HG02763 (cell line): ENCODE results near the gene TBC1D5.
"Not testable (repeated sequence)": the region's sequence is repeated elsewhere in the genome, so short reads cannot be mapped to it uniquely, and the experiment has no call there.

ENCODE experiments used
- ATAC-seq: cut with Tn5 transposase; IDR thresholded peaks from one replicate; pipeline ENCODE4 v1.9.1; 2021; ENCODE audit warnings: mild to moderate bottlenecking, moderate library complexity; ENCODE audit not compliant: unreplicated experiment

Gene TBC1D5

GRCh38 chr3:17153209-17153608, 589.2 kb downstream of the TBC1D5 start:
- no peak for ATAC-seq

- ATAC-seq = peak; percentile 96
Measured at GRCh38 chr3:17151598-17152373, 590.6 kb downstream of the TBC1D5 start.

DNA sequence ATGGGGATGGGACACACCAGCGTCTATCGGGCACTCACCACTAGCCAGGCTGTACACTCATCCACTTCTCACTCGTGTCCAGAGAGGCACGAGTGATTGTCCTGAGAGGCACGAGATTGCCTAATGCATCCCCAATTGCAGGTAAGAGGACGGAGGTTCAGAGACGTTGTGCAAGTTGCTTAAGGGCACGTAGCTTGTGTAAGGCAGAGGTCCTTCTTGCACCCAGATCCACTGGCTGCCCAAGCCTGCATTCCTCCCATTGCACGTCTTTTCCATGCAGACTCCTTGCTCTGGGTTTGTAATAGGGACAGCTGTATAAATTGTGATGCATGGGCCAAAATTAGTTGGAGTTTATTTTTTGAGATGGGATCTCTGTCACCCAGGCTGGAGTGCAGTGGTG, 593.4 kb downstream of the TBC1D5 start:
- ATAC-seq = no peak

- no peak for ATAC-seq
Measured at GRCh38 chr3:17144665-17144993, 597.8 kb downstream of the TBC1D5 start.

DNA sequence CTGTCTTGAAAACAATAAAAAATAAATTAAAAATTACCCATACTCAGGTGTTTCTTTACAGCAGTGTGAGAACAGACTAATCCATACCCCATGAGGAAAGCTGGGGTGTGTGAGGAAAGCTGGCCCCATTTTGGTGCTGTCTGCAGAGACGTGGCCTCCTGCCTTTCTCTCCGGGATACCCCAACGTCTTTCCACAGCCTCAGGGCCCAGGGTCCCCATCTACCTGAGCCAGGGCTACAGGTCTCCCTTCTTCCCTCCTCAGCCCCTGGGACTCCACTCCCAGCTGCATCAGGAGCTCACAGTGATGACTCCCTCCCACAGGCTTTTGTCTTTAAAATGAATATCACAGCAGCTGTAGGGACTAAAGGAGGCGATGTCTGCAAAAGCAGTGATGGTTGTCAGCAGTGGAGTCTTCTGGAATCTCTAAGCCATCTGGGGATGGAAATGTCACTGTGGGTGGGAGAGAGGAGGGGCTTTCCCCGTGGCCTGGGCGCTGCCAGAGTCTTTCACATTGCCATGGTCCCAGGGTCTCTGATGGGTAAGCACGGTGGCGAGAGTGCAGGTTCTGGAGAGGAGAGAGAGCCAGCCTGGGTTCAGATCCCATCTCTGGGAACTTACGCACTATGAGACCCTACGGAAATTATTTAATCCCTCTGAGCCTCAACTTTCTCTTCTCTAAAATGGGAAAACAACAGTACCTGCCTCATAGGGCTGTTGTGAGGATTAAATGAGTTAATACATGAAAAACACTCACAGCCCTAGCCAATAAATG, 598.4 kb downstream of the TBC1D5 start:
- ATAC-seq = no peak

GRCh38 chr3:17142516-17142915, 599.9 kb downstream of the TBC1D5 start:
- ATAC-seq = no peak

DNA sequence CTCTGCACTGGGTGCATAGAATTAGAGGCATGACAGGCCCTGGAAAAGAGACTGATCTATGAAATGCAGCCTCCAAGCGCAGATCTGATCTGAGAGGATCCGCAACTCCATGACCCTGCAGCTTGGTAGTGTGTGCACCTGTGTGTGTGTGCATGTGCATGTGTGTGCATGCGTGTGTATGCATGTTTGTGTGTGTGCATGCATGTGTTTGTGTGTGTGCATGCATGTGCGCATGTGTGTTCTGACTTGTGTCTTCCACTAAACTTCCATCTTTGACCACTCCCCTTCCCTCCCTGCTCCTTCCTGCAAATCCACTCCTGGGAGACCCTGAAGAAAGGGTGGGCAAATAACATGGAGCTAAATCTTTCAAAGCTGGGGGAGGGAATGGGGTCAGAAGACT, 600.7 kb downstream of the TBC1D5 start:
- ATAC-seq = no peak

DNA sequence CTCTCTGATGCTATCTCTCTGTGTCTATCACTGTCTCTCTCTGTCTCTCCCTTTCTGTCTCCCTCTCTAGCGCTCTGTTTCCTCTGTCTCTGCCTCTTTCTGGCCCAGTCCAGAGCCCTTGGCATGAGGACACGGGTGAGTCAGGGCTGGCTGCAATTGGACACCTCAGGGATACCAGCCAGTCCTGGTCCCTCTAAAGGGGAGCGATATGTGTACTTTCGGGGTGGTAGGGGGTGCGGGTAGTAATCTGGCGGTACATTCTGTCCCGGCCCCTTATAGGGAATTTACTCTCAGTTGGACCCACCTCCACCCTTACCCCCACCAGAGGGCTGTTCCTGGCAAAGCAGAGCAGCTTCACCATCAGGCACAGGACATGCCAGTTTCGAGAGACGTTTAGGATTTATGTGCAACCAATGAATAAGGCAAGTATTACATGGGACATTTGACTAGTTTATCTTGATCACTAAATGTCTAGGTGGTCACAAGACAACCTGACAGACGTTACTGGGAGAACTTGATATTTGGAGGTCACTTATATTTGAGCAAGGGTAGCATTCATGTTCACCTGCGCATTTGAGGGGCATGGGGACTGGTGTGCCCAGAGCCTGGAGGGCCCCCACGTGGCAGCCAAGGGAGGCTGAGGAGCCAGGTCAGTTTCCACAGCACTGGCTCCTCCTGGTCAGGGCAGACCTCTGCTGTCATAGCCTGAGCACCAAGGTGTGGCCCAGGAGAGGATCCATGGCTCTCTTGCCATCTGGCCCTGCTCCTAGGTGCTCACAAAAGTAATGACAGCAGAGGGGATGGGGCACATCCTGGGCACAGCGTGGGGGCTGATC, 601.5 kb downstream of the TBC1D5 start:
- no peak for ATAC-seq

DNA sequence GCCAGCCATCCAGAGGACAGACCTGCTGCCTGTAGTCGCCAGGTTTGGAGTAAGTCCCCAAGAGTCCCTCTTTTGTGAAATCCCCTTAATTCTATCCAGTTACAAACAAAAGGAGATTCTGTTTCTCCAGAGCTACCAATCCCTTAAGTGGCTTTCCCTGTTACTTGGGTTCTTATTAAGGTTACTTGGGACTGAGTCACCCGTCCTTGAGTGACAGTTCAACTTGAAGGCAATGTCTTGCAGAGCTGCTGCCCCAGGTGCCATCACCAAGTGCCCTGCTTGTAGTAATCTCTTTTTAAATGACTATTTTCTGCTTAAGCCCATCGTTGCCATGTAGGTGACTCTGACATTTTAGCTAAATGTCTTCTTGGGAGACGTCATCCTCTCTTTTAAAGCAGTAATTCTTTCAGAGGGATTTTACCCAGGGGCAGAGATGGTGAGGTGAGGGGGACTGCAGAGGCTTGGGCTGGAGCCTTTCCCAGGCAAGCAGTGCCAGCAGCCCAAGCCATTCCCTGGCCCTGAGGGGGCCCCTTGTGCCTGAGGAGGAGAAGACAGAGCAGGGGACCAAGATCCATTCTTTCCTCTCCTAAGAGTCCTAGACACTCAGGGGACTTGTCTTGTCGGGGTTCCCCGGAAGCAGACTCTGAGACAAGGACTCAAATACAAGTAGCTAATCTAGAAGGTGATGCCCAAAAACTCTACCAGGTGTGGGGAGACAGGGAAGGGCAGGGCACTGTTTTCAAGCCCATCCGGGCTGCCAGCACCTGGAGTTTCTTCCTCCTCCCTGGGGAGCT, 604.0 kb downstream of the TBC1D5 start:
- ATAC-seq = no peak

- no peak for ATAC-seq
Measured at GRCh38 chr3:17137321-17137826, 605.1 kb downstream of the TBC1D5 start.

GRCh38 chr3:17136136-17136721, 606.2 kb downstream of the TBC1D5 start:
- ATAC-seq = no peak

DNA sequence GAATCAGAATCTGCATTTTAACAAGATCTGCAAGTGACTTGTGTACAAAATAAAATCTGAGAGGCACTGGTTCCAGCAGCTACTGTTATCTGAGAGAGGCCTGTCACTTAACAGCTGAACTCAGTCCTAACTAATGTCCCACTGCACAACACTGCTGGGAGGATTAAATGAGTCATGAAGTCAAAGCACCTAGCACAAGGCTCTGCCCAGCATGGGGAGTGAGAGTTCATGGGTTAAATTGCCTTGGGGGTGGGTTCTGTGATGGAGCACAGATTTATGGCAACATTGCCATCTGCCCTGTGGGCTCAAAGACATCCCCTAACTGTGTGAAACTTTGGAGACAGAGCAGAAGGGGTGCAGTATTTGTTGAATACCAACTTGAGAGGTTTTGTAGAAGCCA, 606.7 kb downstream of the TBC1D5 start:
- no peak for ATAC-seq

DNA sequence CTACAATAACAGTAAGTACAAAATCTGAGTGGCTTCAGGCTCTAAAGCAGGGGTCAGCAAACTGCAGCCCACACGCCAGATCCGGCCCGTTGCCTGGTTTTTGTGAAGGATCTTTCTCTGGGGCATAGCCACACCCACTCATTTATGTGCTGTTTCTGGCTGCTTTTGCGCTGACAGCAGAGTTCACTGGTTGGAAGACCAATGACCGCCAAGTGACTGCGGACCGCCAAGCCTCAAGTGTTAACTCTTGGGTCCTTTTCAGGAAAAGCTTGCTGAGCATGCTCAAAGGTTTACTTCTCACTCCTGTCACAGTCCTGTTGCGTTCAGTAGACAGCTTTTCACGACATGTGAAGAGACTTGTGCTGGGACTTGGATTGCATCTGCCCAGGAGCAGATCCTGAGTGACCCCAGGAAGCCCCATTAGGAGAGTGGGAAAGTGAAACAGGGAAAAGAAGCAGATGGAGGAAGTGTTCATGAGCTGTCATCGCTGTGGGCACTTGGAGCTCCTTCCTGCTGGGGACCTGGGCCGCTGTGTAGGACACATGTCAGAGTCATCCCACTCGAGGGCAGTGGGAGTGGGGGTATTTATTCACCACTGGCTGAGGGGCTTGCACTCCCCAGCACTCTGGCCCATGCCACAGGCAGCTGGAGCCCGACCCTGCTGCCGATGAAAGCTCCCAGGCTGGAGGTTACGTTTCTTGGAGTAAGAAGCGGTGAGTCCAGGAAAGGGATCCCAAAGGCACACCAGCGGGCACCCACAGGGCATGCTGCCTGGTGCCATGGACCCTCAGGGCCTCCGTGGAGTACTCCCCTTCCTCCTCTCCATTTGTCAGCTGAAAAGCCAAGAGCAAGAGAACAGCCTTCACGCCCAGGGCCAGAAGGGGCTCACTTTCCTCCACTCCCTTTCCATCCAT, 608.5 kb downstream of the TBC1D5 start:
- no peak for ATAC-seq

DNA sequence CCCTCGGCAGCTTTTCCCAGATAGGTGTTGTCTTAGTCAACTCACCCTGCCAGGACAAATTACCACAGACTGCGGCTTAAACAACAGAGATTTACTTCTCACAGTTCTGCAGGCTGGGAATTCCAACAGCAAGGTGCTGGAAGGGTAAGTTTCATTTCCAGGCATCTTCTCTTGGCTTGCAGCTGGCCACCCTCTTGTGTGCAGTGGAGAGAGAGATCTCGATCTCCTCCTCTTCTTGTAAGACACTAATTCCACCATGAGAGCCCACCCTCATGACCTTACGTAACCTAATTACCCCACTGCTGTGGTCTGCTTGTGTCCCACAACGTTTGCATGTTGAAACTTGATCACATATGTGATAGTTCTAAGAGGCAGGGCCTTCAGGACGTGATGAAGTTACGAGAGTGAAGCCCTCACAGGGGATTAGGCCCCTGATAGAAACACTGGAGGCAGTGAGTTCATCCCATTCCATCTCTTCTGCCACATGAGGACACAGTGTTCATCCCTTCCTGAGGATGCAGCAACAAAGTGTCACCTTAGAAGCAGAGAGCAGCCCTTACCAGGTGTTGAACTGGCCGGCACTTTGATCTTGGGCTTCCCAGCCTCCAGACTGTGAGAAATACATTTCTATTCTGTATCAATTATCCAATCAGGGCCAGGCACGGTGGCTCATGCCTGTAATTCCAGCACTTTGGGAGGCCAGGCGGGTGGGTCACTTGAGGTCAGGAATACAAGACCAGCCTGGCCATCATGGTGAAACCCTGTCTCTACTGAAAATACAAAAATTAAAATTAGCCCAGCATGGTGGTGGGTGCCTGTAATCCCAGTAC, 609.9 kb downstream of the TBC1D5 start:
- ATAC-seq = no peak

DNA sequence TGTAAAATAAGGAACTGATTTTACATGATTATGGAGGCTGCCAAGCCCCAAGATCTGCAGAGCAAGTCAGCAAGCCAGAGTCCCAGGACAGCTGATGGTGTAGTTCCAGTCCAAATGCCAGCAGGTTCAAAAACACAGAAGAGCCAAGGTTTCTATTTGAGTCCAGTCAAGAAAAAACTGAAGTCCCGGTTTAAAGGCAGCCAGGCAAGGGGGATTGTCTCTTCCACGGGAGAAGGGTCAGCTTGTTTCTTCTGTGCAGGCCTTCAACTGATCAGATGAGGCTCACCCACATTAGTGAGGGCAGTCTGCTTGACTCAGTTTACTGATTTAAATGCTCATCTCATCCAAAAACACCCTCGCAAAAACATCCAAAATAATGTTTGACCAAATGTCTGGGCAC, 611.5 kb downstream of the TBC1D5 start:
- ATAC-seq = no peak

DNA sequence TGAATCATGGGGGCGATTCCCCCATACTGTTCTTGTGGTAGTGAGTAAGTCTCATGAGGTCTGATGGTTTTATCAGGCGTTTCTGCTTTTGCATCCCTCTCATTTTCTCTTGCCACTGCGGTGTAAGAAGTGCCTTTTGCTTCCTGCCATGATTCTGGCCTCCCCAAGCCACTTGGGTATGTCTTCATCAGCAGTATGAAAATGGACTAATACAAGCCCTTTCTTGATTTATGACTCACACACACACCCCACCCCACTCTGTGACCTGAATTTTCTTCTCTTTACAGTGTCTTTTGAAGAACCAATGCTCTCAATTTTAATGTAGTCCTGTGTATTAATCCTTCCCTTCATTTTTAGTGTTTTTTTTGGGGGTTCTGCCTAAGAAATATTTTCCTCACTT, 612.9 kb downstream of the TBC1D5 start:
- ATAC-seq = no peak

- ATAC-seq = not testable (repeated sequence)
Measured at GRCh38 chr3:17128671-17129070, 613.8 kb downstream of the TBC1D5 start.

GRCh38 chr3:17125738-17126442, 616.5 kb downstream of the TBC1D5 start:
- no peak for ATAC-seq
